ENCODE results near the gene ARRDC2.

GRCh38 chr19:18044825-18045304 lies 36.9 kb downstream of the ARRDC2 start:
- TF ChIP-seq CTCF (IDR thresholded peaks at IDR 0.05) (no peak), POLR2A (IDR thresholded peaks at IDR 0.05) (no peak)
